NCI-H1930 (cell line): Measurements from ENCODE around the gene AATK.
"Not testable (repeated sequence)": the region's sequence is repeated elsewhere in the genome, so short reads cannot be mapped to it uniquely, and the experiment has no call there.

ENCODE experiments used
- DNase-seq, 2 experiments: peaks; one replicate each; lab custom pipeline; 2025; lab: John Stamatoyannopoulos, UW

The AATK gene

GRCh38 chr17:81090361-81091136 lies 75.5 kb downstream of the AATK start:
- no peak for DNase-seq

- DNase-seq, result no peak
Observed at GRCh38 chr17:81086789-81087551, 79.1 kb downstream of the AATK start.

- DNase-seq, result no peak
Observed at GRCh38 chr17:81085420-81085911, 80.6 kb downstream of the AATK start.

DNA sequence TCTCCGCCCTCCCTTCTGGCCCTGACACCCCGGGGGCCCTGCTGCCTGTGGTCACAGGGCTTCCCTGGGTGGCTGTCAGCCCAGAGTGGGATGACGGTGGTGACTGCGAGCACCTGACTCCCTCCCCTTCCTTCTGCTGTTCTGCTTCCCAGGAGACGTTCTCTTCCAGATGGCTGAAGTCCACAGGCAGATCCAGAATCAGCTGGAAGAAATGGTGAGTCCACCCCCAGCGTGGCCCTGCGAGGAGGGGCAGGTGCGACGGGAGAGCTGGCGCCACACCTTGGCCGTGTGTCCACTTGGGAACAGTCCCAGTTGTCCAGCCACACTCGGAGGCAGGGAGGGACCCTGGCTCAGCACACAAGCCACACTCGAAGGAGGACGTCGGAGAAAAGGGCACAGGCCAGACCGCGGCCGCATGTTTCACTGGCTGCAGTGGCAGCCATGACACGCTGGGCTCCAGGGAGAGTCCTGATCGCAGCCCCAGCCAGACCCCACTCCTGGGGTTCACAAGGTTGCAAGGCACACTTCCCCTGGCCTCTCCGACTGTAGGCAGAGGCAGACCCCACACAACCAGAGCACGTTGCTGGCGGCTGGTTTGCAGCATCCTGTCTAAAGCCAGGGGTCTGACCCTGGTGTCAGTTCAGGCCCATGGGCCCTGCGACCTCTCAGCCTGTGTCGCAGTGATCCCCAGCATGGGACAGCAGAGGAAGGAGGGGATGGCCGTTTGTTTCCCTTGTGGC lies 81.2 kb downstream of the AATK start:
- DNase-seq, result no peak

GRCh38 chr17:81083125-81083765 lies 82.8 kb downstream of the AATK start:
- DNase-seq, result no peak

DNA sequence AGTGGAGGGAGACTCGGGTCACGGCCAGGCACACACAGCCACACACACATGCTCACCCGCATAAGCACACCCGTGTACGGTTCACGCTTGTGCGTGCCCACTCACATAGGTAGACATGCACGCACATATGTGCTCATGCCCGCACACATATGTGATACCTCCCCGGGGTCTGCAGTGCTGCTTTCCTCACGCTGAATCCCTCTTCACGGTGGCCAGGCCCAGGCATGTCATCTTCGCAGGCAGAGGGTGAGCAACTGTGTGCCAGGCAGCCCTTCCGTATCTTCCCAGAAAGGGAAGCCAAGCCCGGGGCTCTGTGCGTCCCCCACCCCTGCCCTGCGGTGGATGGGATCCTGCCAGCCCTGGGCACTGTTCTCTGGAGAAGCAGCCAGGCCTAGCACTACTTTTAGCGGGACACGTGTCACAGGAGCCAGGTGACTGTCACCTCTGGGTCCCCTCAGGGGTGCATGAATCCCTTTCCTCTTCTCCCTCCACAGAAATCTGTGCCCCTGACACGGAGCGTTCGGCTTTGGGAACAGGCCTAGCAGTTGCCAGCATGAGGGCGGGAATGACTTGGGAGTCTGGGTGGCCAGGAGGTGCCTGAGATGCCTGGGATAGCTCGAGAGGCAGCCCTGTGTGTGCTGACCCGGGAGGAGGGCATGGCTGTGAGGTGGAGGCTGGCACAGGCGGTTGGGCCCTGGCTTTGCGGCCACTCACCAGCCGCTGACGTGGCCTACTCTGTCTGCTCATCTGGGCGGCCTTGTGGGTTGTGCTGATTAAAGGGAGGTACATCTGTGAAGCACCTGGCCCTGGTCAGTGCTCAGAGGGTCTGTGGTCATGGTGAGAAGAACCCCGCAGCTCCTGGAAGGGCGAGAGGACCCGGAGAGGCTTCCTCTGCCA lies 83.6 kb downstream of the AATK start:
- DNase-seq, result no peak

GRCh38 chr17:81081222-81082176 lies 84.5 kb downstream of the AATK start:
- DNase-seq, result no peak

- no peak for DNase-seq
Observed at GRCh38 chr17:81080019-81080418, 86.0 kb downstream of the AATK start.

DNA sequence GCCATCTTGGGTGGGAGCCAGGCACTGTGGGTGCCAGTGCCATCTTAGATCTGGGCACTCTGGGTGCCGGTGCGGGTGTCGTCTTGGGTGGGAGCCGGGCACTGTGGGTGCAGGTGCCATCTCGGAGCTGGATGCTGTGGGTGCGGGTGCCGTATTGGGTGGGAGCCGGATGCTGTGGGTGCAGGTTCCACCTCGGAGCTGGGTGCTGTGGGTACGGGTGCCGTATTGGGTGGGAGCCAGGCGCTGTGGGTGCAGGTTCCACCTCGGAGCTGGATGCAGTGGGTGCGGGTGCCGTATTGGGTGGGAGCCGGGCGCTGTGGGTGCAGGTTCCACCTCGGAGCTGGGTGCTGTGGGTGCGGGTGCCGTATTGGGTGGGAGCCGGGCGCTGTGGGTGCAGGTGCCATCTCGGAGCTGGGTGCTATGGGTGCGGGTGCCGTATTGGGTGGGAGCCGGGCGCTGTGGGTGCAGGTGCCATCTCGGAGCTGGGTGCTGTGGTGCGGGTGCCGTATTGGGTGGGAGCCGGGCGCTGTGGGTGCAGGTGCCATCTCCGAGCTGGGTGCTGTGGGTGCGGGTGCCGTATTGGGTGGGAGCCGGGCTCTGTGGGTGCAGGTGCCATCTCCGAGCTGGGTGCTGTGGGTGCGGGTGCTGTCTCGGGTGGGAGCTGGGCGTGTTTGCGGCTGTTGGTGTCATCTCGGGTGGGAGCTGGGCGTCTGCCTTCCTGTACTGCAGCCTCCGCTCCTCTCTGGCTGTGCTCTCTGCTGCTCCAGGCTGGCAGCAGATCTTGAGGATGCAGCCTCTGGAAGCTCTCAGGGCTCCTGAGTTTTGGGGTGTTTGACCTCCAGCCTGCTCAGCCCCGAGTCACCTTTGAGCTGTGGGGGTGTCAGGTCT lies 87.8 kb downstream of the AATK start:
- DNase-seq, result not testable (repeated sequence)

DNA sequence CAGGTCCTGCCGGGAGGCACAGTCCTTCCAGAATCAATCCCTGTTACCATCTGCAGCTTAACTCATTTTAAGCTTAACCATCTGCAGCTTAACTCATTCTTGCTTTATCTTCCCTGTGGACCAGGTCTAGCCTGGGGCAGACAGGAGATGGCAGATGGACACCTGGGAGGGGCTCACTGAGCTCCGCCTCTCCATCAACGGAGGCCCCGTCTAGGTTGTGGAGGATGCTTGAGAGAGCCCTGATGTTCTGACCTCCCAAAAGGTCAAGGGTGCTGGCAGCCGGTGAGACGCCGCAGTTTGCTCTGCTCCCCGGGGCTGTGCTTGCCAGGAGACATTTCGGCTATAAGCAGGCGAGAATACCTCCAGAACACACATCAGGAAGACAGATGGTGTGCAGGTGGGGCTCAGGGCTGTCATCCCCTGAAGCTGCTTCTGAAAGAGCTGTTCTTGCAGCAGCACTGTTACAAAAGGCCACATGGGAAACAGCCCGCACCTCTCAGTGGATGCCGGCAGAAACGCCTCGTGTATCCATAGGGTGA lies 89.8 kb downstream of the AATK start:
- DNase-seq, result no peak

GRCh38 chr17:81075307-81075706 lies 90.7 kb downstream of the AATK start:
- no peak for DNase-seq

DNA sequence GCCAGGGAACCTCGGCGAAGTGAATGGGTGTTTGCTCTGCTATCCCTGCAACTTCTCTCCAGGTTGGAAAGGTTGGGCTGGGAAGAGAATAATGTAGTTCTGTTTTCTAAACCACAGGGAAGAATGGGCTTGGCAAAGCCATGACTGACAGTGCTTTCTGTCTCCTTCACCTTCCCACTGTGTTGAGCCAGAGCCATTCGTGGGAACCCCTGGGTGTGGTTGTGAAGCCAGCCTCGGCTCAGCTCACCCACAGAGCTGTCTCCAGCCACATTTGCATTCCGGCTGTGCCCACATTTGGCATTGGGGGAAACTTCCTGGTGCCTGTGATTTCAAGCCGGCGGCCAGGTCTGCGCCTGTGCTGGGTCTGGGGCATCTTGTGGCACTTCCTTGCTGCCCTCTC lies 91.1 kb downstream of the AATK start:
- DNase-seq, result no peak

DNA sequence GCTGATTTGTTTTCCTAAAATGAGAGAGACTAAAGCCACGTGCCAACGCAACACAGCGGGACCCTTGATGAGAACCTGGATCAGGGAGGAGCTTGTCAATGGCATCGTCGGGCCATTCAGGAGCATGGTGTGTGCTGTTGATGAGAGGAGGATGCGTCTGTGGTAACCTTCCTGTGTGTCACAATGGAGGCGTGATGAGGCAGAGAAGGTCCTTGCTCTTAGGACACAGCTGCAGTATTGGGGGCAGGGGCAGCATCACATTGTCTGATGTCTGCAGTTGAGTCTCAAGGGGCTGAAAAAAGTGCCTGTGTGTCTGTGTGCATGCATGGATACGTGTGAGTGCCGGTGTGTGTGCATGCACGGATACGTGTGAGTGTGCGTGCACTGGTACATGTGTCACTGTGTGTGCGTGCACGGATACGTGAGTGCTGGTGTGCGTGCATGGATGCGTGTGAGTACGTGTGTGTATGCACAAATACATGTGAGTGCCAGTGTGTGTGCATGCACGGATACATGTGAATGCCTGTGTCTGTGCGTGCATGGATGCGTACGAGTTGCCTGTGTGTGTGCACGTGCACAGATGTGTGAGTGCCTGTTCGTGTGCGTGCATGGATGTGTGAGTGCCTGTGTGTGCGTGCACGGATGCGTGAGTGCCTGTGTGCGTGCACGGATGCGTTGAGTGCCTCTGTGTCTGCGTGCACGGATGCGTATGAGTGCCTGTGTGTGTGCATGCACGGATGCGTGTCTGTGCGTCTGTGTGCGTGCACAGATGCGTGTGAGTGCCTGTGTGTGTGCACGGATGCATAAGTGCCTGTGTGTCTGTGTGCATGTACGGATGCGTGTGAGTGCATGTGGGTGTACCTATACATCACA lies 91.8 kb downstream of the AATK start:
- DNase-seq, result no peak

- no peak for DNase-seq
Observed at GRCh38 chr17:81071761-81072741, 94.0 kb downstream of the AATK start.

DNA sequence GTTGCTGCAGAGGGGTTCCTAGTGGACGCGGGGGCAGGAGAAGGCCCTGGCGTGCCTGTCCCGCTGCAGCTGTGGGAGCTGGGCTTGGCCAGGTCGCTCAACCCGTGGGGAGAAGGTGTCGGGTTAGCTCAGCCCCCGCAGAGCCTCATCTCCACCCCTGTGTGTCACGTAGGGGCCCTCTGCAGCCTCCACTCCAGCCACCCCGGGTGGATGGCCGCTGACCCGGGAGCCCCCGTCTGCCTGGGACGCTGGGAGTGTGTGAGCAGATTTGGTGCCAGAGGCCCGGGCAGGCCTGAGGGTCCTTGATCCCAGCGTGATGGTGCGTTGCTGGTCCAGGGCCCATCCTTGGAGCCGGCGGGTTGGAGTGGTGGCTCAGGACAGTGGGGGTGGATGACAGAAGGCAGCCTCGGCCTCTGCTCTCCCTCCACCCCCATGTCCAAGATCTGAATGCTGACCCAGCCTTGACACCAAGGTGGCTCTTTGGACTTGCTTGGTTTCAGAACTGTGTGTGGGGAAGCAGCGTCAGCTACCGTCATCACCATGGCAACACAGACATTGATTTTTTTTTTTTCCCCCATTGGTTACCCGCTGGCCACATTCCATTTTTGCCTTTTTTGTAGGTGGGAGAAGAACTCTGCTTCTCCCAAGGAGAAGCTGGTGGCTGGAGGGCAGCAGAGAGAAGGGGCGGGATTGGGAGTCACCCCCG lies 95.3 kb downstream of the AATK start:
- no peak for DNase-seq
